ENCODE results near the gene ACHE. TPM values are rescaled to one million over a fixed set of nuclear protein-coding genes. Genes with fewer than 3 reads are reported as not detected.
A peak's percentile ranks its signal among the peaks of the same experiment; 100 is the strongest.

Gene ACHE
- total and polyA plus RNA-seq, 8 donors: 0.25 to 2.4 (median 0.43) TPM; not detected in 3

DNA sequence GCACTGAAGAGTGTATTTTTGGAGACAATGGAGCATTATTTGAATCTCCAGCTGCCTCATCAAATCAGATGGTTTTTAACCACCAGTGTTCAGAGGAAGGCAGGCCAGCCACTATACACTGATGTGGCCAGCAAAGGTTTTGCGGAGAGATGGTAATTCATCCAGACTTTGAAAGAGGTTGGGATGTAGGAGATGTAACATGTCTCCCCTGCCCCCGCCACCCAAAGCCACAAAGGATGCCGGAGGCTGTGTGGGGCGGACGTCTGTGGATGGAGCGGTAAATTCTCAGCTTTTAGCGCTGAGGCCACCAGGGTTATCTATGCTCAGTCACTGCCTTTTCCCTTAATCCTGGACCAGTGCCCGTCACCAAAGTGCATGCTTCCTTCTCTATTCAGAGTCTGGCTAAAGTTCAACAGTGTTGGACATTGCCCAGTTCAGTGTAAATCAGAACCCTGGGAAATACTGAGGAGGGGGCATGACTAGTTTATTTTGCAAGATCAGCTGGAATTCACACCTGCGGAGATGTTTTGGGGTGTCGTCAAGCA is 32.2 kb downstream of the ACHE start:
- Histone ChIP-seq H3K36me3 (peaks cover 17 to 44% (median 42%) of the 10 kb centered on the region in 4 donors), H3K9me3 (no peaks in the 10 kb centered on the region), H3K4me1 (peaks cover 31 to 46% (median 44%) of the 10 kb centered on the region in 4 donors), H3K27me3 (no peaks in the 10 kb centered on the region), H3K27ac (peak overlapping the region in 1 of 5 donors; percentile 20), H3K4me3 (no peak overlapping the region)
- TF ChIP-seq EP300 (IDR thresholded peaks at IDR 0.05) (no peak), POLR2A (IDR thresholded peaks at IDR 0.05) (no peak), POLR2AphosphoS5 (IDR thresholded peaks at IDR 0.05) (no peak)
- TF ChIP-seq, protein P1, sequence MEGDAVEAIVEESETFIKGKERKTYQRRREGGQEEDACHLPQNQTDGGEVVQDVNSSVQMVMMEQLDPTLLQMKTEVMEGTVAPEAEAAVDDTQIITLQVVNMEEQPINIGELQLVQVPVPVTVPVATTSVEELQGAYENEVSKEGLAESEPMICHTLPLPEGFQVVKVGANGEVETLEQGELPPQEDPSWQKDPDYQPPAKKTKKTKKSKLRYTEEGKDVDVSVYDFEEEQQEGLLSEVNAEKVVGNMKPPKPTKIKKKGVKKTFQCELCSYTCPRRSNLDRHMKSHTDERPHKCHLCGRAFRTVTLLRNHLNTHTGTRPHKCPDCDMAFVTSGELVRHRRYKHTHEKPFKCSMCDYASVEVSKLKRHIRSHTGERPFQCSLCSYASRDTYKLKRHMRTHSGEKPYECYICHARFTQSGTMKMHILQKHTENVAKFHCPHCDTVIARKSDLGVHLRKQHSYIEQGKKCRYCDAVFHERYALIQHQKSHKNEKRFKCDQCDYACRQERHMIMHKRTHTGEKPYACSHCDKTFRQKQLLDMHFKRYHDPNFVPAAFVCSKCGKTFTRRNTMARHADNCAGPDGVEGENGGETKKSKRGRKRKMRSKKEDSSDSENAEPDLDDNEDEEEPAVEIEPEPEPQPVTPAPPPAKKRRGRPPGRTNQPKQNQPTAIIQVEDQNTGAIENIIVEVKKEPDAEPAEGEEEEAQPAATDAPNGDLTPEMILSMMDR (IDR thresholded peaks at IDR 0.05): no peak
- intact Hi-C loops (cut with DNase I; ENCODE audit: low total_unique reads): no loop called here
- peak; percentile 51 to 76 for DNase-seq
- WGBS, 5 donors: 22 to 46% (median 39%) methylated on average over 10 of the region's 10 CpGs

DNA sequence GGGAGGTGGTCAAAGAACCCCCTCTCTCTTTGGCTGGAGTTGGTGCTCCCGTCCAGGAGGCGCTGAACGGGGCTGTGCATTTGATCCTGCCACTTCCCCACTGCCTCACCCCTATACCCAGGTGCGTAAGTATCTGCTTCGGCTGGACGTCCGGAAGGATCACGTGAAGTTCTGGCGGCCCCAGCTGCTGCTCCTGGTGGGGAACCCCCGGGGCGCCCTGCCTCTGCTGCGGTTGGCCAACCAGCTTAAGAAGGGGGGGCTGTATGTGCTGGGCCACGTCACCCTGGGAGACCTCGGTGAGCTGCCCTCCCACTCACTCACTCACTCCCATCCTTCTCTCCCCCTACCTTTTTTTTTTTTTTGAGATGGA is 34.1 kb downstream of the ACHE start:
- Histone ChIP-seq H3K27me3 (no peaks in the 10 kb centered on the region), H3K4me1 (peaks cover 15 to 28% (median 26%) of the 10 kb centered on the region in 4 donors), H3K4me3 (no peak overlapping the region), H3K27ac (no peak overlapping the region), H3K36me3 (peaks cover 17 to 61% (median 55%) of the 10 kb centered on the region in 4 donors), H3K9me3 (no peaks in the 10 kb centered on the region)
- TF ChIP-seq POLR2A (IDR thresholded peaks at IDR 0.05) (no peak), EP300 (IDR thresholded peaks at IDR 0.05) (no peak), POLR2AphosphoS5 (IDR thresholded peaks at IDR 0.05) (no peak)
- TF ChIP-seq, protein P1 (IDR thresholded peaks at IDR 0.05): no peak
- WGBS, 5 donors: 92 to 97% (median 94%) methylated on average over 13 to 14 of the region's 14 CpGs
- intact Hi-C loops (cut with DNase I; ENCODE audit: low total_unique reads): no loop called here
- DNase-seq: no peak

DNA sequence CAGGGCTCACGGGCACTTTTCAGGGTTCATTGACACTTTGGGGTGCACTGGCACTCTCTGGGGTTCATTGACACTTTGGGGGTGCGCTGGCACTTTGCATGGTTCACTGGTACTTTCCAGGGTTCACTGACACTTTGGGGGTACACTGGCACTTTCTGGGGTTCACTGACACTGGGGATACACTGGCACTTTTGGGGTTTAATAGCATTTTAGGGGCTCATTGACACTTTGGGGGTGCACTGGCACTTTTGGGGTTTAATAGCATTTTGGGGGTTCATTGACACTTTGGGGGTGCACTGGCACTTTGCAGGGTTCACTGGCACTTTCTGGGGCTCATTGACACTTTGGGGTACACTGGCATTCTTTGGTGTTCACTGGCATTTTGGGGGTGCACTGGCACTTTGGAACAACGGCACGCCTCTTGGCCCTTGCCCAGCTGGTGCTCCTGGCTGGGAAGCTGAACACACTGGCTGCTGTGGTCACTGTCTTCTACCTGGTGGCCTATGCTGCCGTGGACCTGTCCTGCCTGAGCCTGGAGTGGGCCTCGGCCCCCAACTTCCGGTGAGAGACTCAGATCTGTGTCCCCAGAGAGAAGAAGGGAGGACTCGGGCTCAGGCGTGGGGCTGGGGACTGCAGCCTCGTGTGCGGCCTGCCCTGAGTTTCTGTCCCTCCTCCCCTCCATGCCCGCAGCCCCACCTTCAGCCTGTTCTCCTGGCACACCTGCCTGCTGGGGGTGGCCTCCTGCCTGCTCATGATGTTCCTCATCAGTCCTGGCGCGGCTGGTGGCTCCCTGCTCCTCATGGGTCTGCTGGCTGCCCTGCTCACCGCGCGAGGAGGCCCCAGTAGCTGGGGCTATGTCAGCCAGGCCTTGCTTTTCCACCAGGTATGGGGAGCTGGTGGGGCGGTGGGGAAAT is 34.7 kb downstream of the ACHE start:
- Histone ChIP-seq H3K4me3 (no peak overlapping the region), H3K36me3 (peaks cover 17 to 62% (median 57%) of the 10 kb centered on the region in 4 donors), H3K27me3 (no peaks in the 10 kb centered on the region), H3K9me3 (no peaks in the 10 kb centered on the region), H3K4me1 (peaks cover 9 to 21% (median 20%) of the 10 kb centered on the region in 4 donors), H3K27ac (no peak overlapping the region)
- intact Hi-C loops (cut with DNase I; ENCODE audit: low total_unique reads): no loop called here
- WGBS, 5 donors: 87 to 97% (median 93%) methylated on average over 16 to 18 of the region's 18 CpGs
- no peak for DNase-seq
- TF ChIP-seq POLR2AphosphoS5 (IDR thresholded peaks at IDR 0.05) (no peak), POLR2A (IDR thresholded peaks at IDR 0.05) (no peak), EP300 (IDR thresholded peaks at IDR 0.05) (no peak)
- TF ChIP-seq, protein P1 (IDR thresholded peaks at IDR 0.05): no peak

DNA sequence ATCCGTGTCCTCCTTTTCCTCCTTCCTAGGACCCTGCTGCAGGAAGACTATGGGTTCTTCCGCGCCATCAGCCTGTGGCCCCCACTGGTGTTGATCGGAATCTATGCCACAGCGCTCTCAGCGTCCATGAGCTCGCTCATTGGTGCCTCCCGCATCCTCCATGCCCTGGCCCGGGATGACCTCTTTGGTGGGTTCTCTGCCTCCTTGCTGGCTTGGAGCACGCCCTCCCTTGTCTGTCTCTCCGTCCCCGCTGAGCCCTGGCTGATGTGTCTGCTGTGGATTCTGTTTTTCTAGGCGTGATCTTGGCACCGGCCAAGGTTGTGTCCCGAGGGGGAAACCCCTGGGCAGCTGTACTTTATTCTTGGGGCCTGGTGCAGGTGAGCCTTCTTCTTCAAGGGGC is 35.8 kb downstream of the ACHE start:
- H3K36me3 ChIP-seq: peaks cover 17 to 68% (median 62%) of the 10 kb centered on the region in 4 donors
- intact Hi-C loops (cut with DNase I; ENCODE audit: low total_unique reads): loop anchor here (10.0 kb wide), 1 partner anchor 155 kb away; the partner anchor contains the start of gene POP7
- WGBS, 5 donors: 79 to 87% (median 84%) methylated on average over 14 to 15 of the region's 15 CpGs
- no peak overlapping the region for H3K27ac ChIP-seq
- H3K27me3 ChIP-seq: no peaks in the 10 kb centered on the region
- no peak for DNase-seq
- peaks cover 5 to 16% (median 12%) of the 10 kb centered on the region in 4 donors for H3K4me1 ChIP-seq
- no peaks in the 10 kb centered on the region for H3K9me3 ChIP-seq
- TF ChIP-seq EP300 (IDR thresholded peaks at IDR 0.05) (no peak), POLR2AphosphoS5 (IDR thresholded peaks at IDR 0.05) (no peak), POLR2A (IDR thresholded peaks at IDR 0.05) (no peak)
- TF ChIP-seq, protein P1 (IDR thresholded peaks at IDR 0.05): no peak
- no peak overlapping the region for H3K4me3 ChIP-seq
